Mononuclear cell (primary cell): Measurements from ENCODE around the gene ERF. TPM values are rescaled to one million over a fixed set of nuclear protein-coding genes. Genes with fewer than 3 reads are reported as not detected.
A peak's percentile ranks its signal among the peaks of the same experiment; 100 is the strongest.

Experiments used
- H3K27me3 ChIP-seq: 2 replicates; pipeline ENCODE4 v1.6.0; 2011; ENCODE audit warnings: low read length, control low read depth; ENCODE audit not compliant: insufficient read depth
- H3K4me1 ChIP-seq: 2 replicates; pipeline ENCODE4 v1.5.1; 2011; ENCODE audit warnings: mild to moderate bottlenecking, low read length, control low read depth; ENCODE audit not compliant: insufficient read depth
- H3K4me3 ChIP-seq: 2 replicates; pipeline ENCODE4 v1.5.1; 2011; ENCODE audit warnings: mild to moderate bottlenecking, low read length, moderate library complexity
- H3K9me3 ChIP-seq: 2 replicates; pipeline ENCODE4 v1.5.1; 2011; ENCODE audit warnings: low read depth, mild to moderate bottlenecking, control low read depth, low read length
- total RNA-seq: library from RNA; depleted of rRNA; stranded (reverse); fragments of >200 nt; gene quantifications from one replicate; pipeline ENCODE4 v1.2.3, GENCODE V29; 2012

ERF gene
- total RNA-seq, 1 donor: 35.2 TPM

GRCh38 chr19:42247640-42248199 lies 7.2 kb downstream of the ERF start:
- H3K4me1 ChIP-seq: peaks cover 42% of the 10 kb centered on the region
- no peak overlapping the region for H3K4me3 ChIP-seq
- no peaks in the 10 kb centered on the region for H3K27me3 ChIP-seq
- H3K9me3 ChIP-seq: no peaks in the 10 kb centered on the region

GRCh38 chr19:42246922-42247639 lies 7.8 kb downstream of the ERF start:
- Histone ChIP-seq H3K4me3 (no peak overlapping the region), H3K4me1 (peaks cover 36% of the 10 kb centered on the region)

GRCh38 chr19:42246143-42246921 lies 8.6 kb downstream of the ERF start:
- Histone ChIP-seq H3K4me1 (peaks cover 35% of the 10 kb centered on the region), H3K27me3 (no peaks in the 10 kb centered on the region), H3K9me3 (no peaks in the 10 kb centered on the region), H3K4me3 (no peak overlapping the region)

More at GRCh38 chr19:42246922-42247639, 7.8 kb downstream of the ERF start:
- no peaks in the 10 kb centered on the region for H3K27me3 ChIP-seq
- H3K9me3 ChIP-seq: no peaks in the 10 kb centered on the region

- no peak overlapping the region for H3K4me3 ChIP-seq
- H3K9me3 ChIP-seq: no peaks in the 10 kb centered on the region
- H3K27me3 ChIP-seq: no peaks in the 10 kb centered on the region
- H3K4me1 ChIP-seq: peaks cover 37% of the 10 kb centered on the region
Measured at GRCh38 chr19:42245231-42245630, 9.7 kb downstream of the ERF start.

GRCh38 chr19:42244347-42245220 lies 10.3 kb downstream of the ERF start:
- H3K4me1 ChIP-seq: peaks cover 42% of the 10 kb centered on the region
- no peaks in the 10 kb centered on the region for H3K27me3 ChIP-seq
- no peaks in the 10 kb centered on the region for H3K9me3 ChIP-seq
- H3K4me3 ChIP-seq: peak overlapping the region; percentile 56

GRCh38 chr19:42242512-42243409 lies 12.2 kb downstream of the ERF start, which contains the start of gene GSK3A:
TSS of gene GSK3A (minus strand) at chr19:42242602. CDS start at chr19:42242465, 137 bp downstream.
- no peaks in the 10 kb centered on the region for H3K9me3 ChIP-seq
- no peaks in the 10 kb centered on the region for H3K27me3 ChIP-seq
- H3K4me3 ChIP-seq: peak within 1 kb of the TSS; percentile 56
- H3K4me1 ChIP-seq: peaks cover 42% of the 10 kb centered on the region

- H3K4me3 ChIP-seq: peak overlapping the region; percentile 56
- H3K4me1 ChIP-seq: peaks cover 42% of the 10 kb centered on the region
- H3K9me3 ChIP-seq: no peaks in the 10 kb centered on the region
- no peaks in the 10 kb centered on the region for H3K27me3 ChIP-seq
Measured at GRCh38 chr19:42242069-42242511, 12.8 kb downstream of the ERF start.

GRCh38 chr19:42241279-42241678 lies 13.6 kb downstream of the ERF start:
- Histone ChIP-seq H3K4me1 (peaks cover 42% of the 10 kb centered on the region), H3K9me3 (no peaks in the 10 kb centered on the region), H3K4me3 (peak overlapping the region; percentile 56), H3K27me3 (no peaks in the 10 kb centered on the region)

- no peaks in the 10 kb centered on the region for H3K9me3 ChIP-seq
- peaks cover 36% of the 10 kb centered on the region for H3K4me1 ChIP-seq
- no peak overlapping the region for H3K4me3 ChIP-seq
Measured at GRCh38 chr19:42239544-42240220, 15.2 kb downstream of the ERF start.

GRCh38 chr19:42235181-42235580 lies 19.7 kb downstream of the ERF start:
- no peaks in the 10 kb centered on the region for H3K27me3 ChIP-seq
- H3K4me1 ChIP-seq: peaks cover 5% of the 10 kb centered on the region
- no peaks in the 10 kb centered on the region for H3K9me3 ChIP-seq
- no peak overlapping the region for H3K4me3 ChIP-seq

More at GRCh38 chr19:42239544-42240220, 15.2 kb downstream of the ERF start:
- no peaks in the 10 kb centered on the region for H3K27me3 ChIP-seq

GRCh38 chr19:42234364-42234763 lies 20.6 kb downstream of the ERF start:
- no peaks in the 10 kb centered on the region for H3K9me3 ChIP-seq
- H3K27me3 ChIP-seq: no peaks in the 10 kb centered on the region
- no peak overlapping the region for H3K4me3 ChIP-seq
- H3K4me1 ChIP-seq: no peaks in the 10 kb centered on the region

GRCh38 chr19:42233678-42234292 lies 21.1 kb downstream of the ERF start:
- no peak overlapping the region for H3K4me3 ChIP-seq
- H3K9me3 ChIP-seq: no peaks in the 10 kb centered on the region
- H3K27me3 ChIP-seq: no peaks in the 10 kb centered on the region
- H3K4me1 ChIP-seq: no peaks in the 10 kb centered on the region

GRCh38 chr19:42233106-42233505 lies 21.8 kb downstream of the ERF start:
- Histone ChIP-seq H3K27me3 (no peaks in the 10 kb centered on the region), H3K4me1 (no peaks in the 10 kb centered on the region), H3K9me3 (no peaks in the 10 kb centered on the region), H3K4me3 (no peak overlapping the region)
